PFSK-1 (cell line): ENCODE measurements around the gene TMEM37.

Experiments
- FOXP2 ChIP-seq: optimal IDR thresholded peaks from 2 replicates; pipeline ENCODE3; 2011; ENCODE audit warnings: borderline replicate concordance, control low read depth, inconsistent platforms; ENCODE audit not compliant: insufficient read depth; ENCODE audit errors: extremely low read length, extremely low read depth
- POLR2AphosphoS5 ChIP-seq: IDR thresholded peaks from 2 replicates; pipeline ENCODE4 v1.6.1; 2012; ENCODE audit warnings: low read depth, mild to moderate bottlenecking, control low read depth, low read length, moderate library complexity
- REST ChIP-seq, 2 experiments: IDR thresholded peaks; 2 replicates each; pipeline versions ENCODE4 v1.6.1 to v1.8.0; 2011 to 2012; ENCODE audit warnings: low read depth in 2 of 2, low read length in 2 of 2, control low read depth in 1 of 2, inconsistent platforms in 1 of 2, mild to moderate bottlenecking in 1 of 2, moderate library complexity in 1 of 2; ENCODE audit not compliant: insufficient read depth in 1 of 2
- SIN3A ChIP-seq: IDR thresholded peaks from 2 replicates; pipeline ENCODE4 v1.6.1; 2012; ENCODE audit warnings: mild to moderate bottlenecking, low read length, moderate library complexity, borderline replicate concordance; ENCODE audit not compliant: insufficient read depth
- TAF1 ChIP-seq: IDR thresholded peaks from 2 replicates; pipeline ENCODE4 v1.6.1; 2012; ENCODE audit warnings: low read length, control low read depth, borderline replicate concordance; ENCODE audit not compliant: insufficient read depth

TMEM37 gene

GRCh38 chr2:119464981-119465380 lies 33.3 kb downstream of the TMEM37 start:
- TF ChIP-seq SIN3A: no peak
- no peak for TF ChIP-seq POLR2AphosphoS5
- TF ChIP-seq REST (IDR thresholded peaks at IDR 0.05; ENCODE audit: insufficient read depth in 1 of 2, low read depth in 2 of 2, low read length in 2 of 2): no peak
- TF ChIP-seq FOXP2: no peak
- TF ChIP-seq TAF1: no peak

- TF ChIP-seq SIN3A (no peak), FOXP2 (no peak), REST (IDR thresholded peaks at IDR 0.05; ENCODE audit: insufficient read depth in 1 of 2, low read depth in 2 of 2, low read length in 2 of 2) (no peak), POLR2AphosphoS5 (no peak), TAF1 (no peak)
Measured at GRCh38 chr2:119465687-119466086, 34.0 kb downstream of the TMEM37 start.

GRCh38 chr2:119466373-119466772 lies 34.7 kb downstream of the TMEM37 start:
- TF ChIP-seq TAF1: no peak
- TF ChIP-seq REST (IDR thresholded peaks at IDR 0.05; ENCODE audit: insufficient read depth in 1 of 2, low read depth in 2 of 2, low read length in 2 of 2): no peak
- no peak for TF ChIP-seq SIN3A
- no peak for TF ChIP-seq FOXP2
- no peak for TF ChIP-seq POLR2AphosphoS5

GRCh38 chr2:119468154-119468955 lies 36.7 kb downstream of the TMEM37 start:
- no peak for TF ChIP-seq REST (IDR thresholded peaks at IDR 0.05; ENCODE audit: insufficient read depth in 1 of 2, low read depth in 2 of 2, low read length in 2 of 2)
- TF ChIP-seq POLR2AphosphoS5: no peak
- no peak for TF ChIP-seq TAF1
- TF ChIP-seq SIN3A: no peak
- no peak for TF ChIP-seq FOXP2

- TF ChIP-seq REST (IDR thresholded peaks at IDR 0.05; ENCODE audit: insufficient read depth in 1 of 2, low read depth in 2 of 2, low read length in 2 of 2) (no peak), TAF1 (no peak), FOXP2 (no peak), POLR2AphosphoS5 (no peak), SIN3A (no peak)
Measured at GRCh38 chr2:119469131-119469530, 37.5 kb downstream of the TMEM37 start.
